Common myeloid progenitor, CD34-positive (primary cell): Measurements from ENCODE around the gene TUSC2.

Experiments
- CTCF ChIA-PET: fragments of 350-600 bp; sonication (Branson Sonifier 250); formaldehyde crosslinking; loops from one replicate; lab custom pipeline; 2021; ENCODE audit warnings: antibody characterized with exemption; lab: Charles Lee
- POLR2A ChIA-PET: fragments of 350-600 bp; sonication (Branson Sonifier 250); formaldehyde crosslinking; loops from one replicate; lab custom pipeline; 2021; ENCODE audit warnings: antibody characterized with exemption; lab: Charles Lee
- DNase-seq, 3 donors: peaks; one replicate each; pipeline versions ENCODE4 v3.0.0 to v3.0.0-alpha.2; 2013
- H3K27ac ChIP-seq, 2 experiments: 1 replicate in 1 of 2; 2 replicates in 1 of 2; pipeline ENCODE4 v1.7.0; 2013; ENCODE audit warnings: inconsistent platforms in 2 of 2, low read length in 2 of 2, mild to moderate bottlenecking in 2 of 2, low read depth in 1 of 2, moderate library complexity in 1 of 2; ENCODE audit not compliant: severe bottlenecking in 2 of 2, insufficient read depth in 1 of 2, poor library complexity in 1 of 2
- H3K27me3 ChIP-seq, 5 experiments: replicated peaks in 2 of 5; 1 replicate in 3 of 5; 2 replicates in 2 of 5; pipeline versions ENCODE4 v1.6.1 to v1.7.0; 2013; ENCODE audit warnings: low read length in 4 of 5, mild to moderate bottlenecking in 2 of 5, moderate library complexity in 2 of 5, inconsistent platforms in 1 of 5; ENCODE audit not compliant: insufficient read depth in 5 of 5, control insufficient read depth in 4 of 5
- H3K36me3 ChIP-seq, 4 experiments: 1 replicate in 2 of 4; 2 replicates in 2 of 4; pipeline versions ENCODE4 v1.6.1 to v1.7.0; 2013; ENCODE audit warnings: low read length in 3 of 4, control low read depth in 1 of 4, mild to moderate bottlenecking in 1 of 4; ENCODE audit not compliant: control insufficient read depth in 4 of 4, insufficient read depth in 4 of 4
- H3K4me1 ChIP-seq, 4 experiments: 1 replicate in 3 of 4; 2 replicates in 1 of 4; pipeline versions ENCODE4 v1.6.1 to v1.7.1; 2013; ENCODE audit warnings: low read length in 3 of 4, mild to moderate bottlenecking in 3 of 4, control low read depth in 1 of 4, inconsistent platforms in 1 of 4, moderate library complexity in 1 of 4; ENCODE audit not compliant: control insufficient read depth in 4 of 4, insufficient read depth in 4 of 4; ENCODE audit errors: control extremely low read depth in 1 of 4
- H3K4me3 ChIP-seq, 7 experiments: 1 replicate in 4 of 7; 2 replicates in 3 of 7; pipeline versions ENCODE4 v1.5.1 to v1.7.0; 2013; ENCODE audit warnings: mild to moderate bottlenecking in 7 of 7, low read length in 6 of 7, moderate library complexity in 6 of 7, inconsistent platforms in 2 of 7, low read depth in 2 of 7, control low read depth in 1 of 7; ENCODE audit not compliant: insufficient read depth in 4 of 7, control insufficient read depth in 1 of 7; ENCODE audit errors: extremely low read depth in 1 of 7
- H3K9me3 ChIP-seq, 5 experiments: 1 replicate in 4 of 5; 2 replicates in 1 of 5; pipeline versions ENCODE4 v1.6.1 to v1.7.1; 2013; ENCODE audit warnings: low read length in 4 of 5, mild to moderate bottlenecking in 2 of 5, inconsistent platforms in 1 of 5, low read depth in 1 of 5, moderate library complexity in 1 of 5; ENCODE audit not compliant: control insufficient read depth in 4 of 5, insufficient read depth in 2 of 5; ENCODE audit errors: control extremely low read depth in 1 of 5
- WGBS: methylation state at CpG from one replicate; pipeline ENCODE4 v1.1.5; 2013; ENCODE audit not compliant: insufficient coverage; 5-methylcytosine and 5-hydroxymethylcytosine counted together

The TUSC2 gene

GRCh38 chr3:50359760-50360110, 31.7 kb upstream of the TUSC2 start:
- WGBS: 22% methylated on average over 7 of the region's 8 CpGs
- POLR2A ChIA-PET: interaction anchor here (1.3 kb wide), 1 partner anchor 23 kb away, joined by 4 read pairs; no protein-coding TSS in a partner anchor
- DNase-seq: no peak
- Histone ChIP-seq H3K4me3 (peak overlapping the region in 6 of 7 experiments; percentile 73 to 95 (median 84)), H3K9me3 (no peaks in the 10 kb centered on the region), H3K27ac (no peak overlapping the region), H3K4me1 (peaks cover 11 to 44% (median 42%) of the 10 kb centered on the region in 4 experiments), H3K27me3 (peaks cover 0 to 4% (median 0%) of the 10 kb centered on the region in 5 experiments), H3K36me3 (peaks cover 0 to 37% (median 22%) of the 10 kb centered on the region in 4 experiments)
- CTCF ChIA-PET: interaction anchor here (1.3 kb wide), 1 partner anchor 11 kb away, joined by 4 read pairs; no protein-coding TSS in a partner anchor

DNA sequence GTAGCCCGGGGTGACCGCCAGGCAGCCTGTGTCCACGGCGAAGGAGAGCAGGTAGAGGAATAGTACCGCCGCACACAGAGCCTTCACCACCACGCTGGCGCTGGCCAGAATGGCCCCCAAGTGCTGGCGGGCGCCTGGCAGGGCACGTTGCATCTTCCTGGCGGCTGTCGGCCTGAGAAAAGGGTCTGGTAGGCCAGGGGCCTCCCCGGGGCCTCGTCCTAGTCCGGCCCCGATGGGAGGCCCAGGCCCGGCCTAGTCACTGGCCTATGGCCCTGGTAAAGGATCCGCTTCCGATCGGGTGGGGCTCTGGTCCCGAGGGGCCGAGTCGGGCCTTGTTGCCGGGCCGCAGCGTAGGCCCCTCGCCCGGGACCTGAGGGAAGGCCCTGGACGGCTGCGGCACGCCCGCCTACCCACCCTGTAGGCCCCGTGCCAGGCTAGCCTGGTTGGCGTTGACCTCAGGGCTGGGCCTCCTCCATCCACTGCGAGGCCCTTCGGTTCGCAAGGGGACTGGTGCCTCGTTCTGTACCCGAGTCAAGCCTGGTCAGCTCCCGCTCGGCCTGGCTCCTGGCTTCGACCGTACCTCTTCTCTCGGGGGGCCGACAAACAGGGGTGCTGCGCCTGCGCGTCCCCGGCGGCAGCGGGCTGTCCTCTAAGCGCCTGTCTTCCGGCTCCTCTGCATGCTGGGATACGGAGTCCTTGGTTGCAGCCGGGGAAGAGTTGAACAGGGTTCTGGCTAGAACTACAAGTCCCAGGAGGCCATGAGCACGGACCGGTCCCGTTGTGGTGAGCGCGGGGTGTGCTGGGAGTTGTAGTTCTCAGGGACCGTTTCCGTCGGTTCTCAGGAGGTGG, 31.1 kb upstream of the TUSC2 start, which contains the start of gene TMEM115:
TSS of gene TMEM115 (minus strand) at position 611 of the 849 bp plus-strand sequence. CDS start at position 153, 458 bp downstream.
- CTCF ChIA-PET: interaction anchor here (1.3 kb wide), 1 partner anchor 11 kb away, joined by 4 read pairs; no protein-coding TSS in a partner anchor
- Histone ChIP-seq H3K9me3 (no peaks in the 10 kb centered on the region), H3K27me3 (peaks cover 0 to 3% (median 0%) of the 10 kb centered on the region in 5 experiments), H3K4me1 (peaks cover 11 to 38% (median 36%) of the 10 kb centered on the region in 4 experiments), H3K4me3 (peak within 1 kb of the TSS; percentile 52 to 95 (median 83)), H3K27ac (peak within 1 kb of the TSS; percentile 89 to 95), H3K36me3 (peaks cover 0 to 43% (median 28%) of the 10 kb centered on the region in 4 experiments)
- peak; percentile 97 to 99 (median 98) for DNase-seq
- POLR2A ChIA-PET: interaction anchor here (0.6 to 1.3 kb wide), 2 partner anchors 22 to 124 kb away, joined by 3 to 4 read pairs; no protein-coding TSS in a partner anchor
- WGBS: 2% methylated on average over 60 of the region's 64 CpGs

GRCh38 chr3:50358355-50358910, 30.4 kb upstream of the TUSC2 start:
- H3K27ac ChIP-seq: peak overlapping the region; percentile 89 to 95
- ChIA-PET CTCF (interaction anchor here (0.7 to 4.3 kb wide), 2 partner anchors 11 to 19 kb away, joined by 3 to 29 read pairs; no protein-coding TSS in a partner anchor), POLR2A (no interaction called here)
- H3K4me3 ChIP-seq: peak overlapping the region; percentile 52 to 95 (median 83)
- peaks cover 0 to 50% (median 34%) of the 10 kb centered on the region in 4 experiments for H3K36me3 ChIP-seq
- no peaks in the 10 kb centered on the region for H3K27me3 ChIP-seq
- no peaks in the 10 kb centered on the region for H3K9me3 ChIP-seq
- DNase-seq: no peak
- peaks cover 11 to 37% (median 36%) of the 10 kb centered on the region in 4 experiments for H3K4me1 ChIP-seq
- 85% methylated on average over 16 of the region's 24 CpGs for WGBS

GRCh38 chr3:50357481-50357880, 29.5 kb upstream of the TUSC2 start:
- no peaks in the 10 kb centered on the region for H3K9me3 ChIP-seq
- 86% methylated on average over 1 of the region's 1 CpG for whole genome bisulfite sequencing
- peaks cover 0 to 56% (median 38%) of the 10 kb centered on the region in 4 experiments for H3K36me3 ChIP-seq
- H3K4me1 ChIP-seq: peaks cover 11 to 45% (median 38%) of the 10 kb centered on the region in 4 experiments
- POLR2A ChIA-PET: interaction anchor here (1.5 kb wide), 1 partner anchor 10 kb away, joined by 4 read pairs; no protein-coding TSS in a partner anchor
- peak overlapping the region in 6 of 7 experiments; percentile 8 to 95 (median 84) for H3K4me3 ChIP-seq
- H3K27ac ChIP-seq: peak overlapping the region; percentile 29 to 95
- CTCF ChIA-PET: interaction anchor here (0.6 to 4.3 kb wide), 10 partner anchors 8 to 161 kb away, joined by 3 to 29 read pairs (median 4); partner anchors contain the start of gene ZMYND10
- no peaks in the 10 kb centered on the region for H3K27me3 ChIP-seq
- DNase-seq: no peak

DNA sequence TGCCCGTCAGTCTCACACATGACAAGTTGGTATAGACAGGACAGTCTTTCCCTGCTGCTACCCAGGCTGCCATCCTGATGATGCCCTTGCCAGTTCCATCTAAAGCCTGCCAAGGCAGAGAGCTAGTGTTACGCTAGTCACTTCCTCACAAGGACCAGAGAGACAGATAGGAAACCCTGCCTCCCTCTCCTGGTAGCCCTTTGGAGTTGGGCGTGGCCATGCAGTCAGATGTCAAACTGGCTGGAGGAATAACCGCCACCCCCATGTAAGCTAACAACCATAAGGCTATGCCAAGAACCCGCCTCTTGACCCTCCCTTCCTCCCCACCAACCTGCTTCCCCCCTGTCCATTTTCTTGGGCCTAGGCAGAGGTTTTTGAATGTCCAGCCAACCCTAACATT, 28.5 kb upstream of the TUSC2 start:
- no peaks in the 10 kb centered on the region for H3K9me3 ChIP-seq
- ChIA-PET POLR2A (interaction anchor here (1.5 kb wide), 1 partner anchor 9 kb away, joined by 4 read pairs; no protein-coding TSS in a partner anchor), CTCF (interaction anchor here (0.8 to 4.3 kb wide), 9 partner anchors 9 to 162 kb away, joined by 3 to 29 read pairs (median 4); partner anchors contain the start of genes TUSC2 and ZMYND10)
- WGBS: 61% methylated on average over 5 of the region's 5 CpGs
- H3K36me3 ChIP-seq: peaks cover 0 to 60% (median 38%) of the 10 kb centered on the region in 4 experiments
- H3K4me3 ChIP-seq: peak overlapping the region in 2 of 7 experiments; percentile 84 to 95
- H3K27ac ChIP-seq: peak overlapping the region in 1 of 2 experiments; percentile 95
- no peaks in the 10 kb centered on the region for H3K27me3 ChIP-seq
- no peak for DNase-seq
- peaks cover 11 to 49% (median 40%) of the 10 kb centered on the region in 4 experiments for H3K4me1 ChIP-seq

GRCh38 chr3:50355829-50356552, 28.0 kb upstream of the TUSC2 start:
- Histone ChIP-seq H3K4me1 (peaks cover 11 to 54% (median 46%) of the 10 kb centered on the region in 4 experiments), H3K27me3 (no peaks in the 10 kb centered on the region), H3K27ac (peak overlapping the region in 1 of 2 experiments; percentile 8), H3K9me3 (no peaks in the 10 kb centered on the region), H3K36me3 (peaks cover 0 to 61% (median 38%) of the 10 kb centered on the region in 4 experiments), H3K4me3 (peak overlapping the region in 1 of 7 experiments; percentile 95)
- ChIA-PET POLR2A (interaction anchor here (1.5 kb wide), 1 partner anchor 8 kb away, joined by 4 read pairs; no protein-coding TSS in a partner anchor), CTCF (interaction anchor here (0.8 to 4.3 kb wide), 10 partner anchors 9 to 163 kb away, joined by 3 to 29 read pairs (median 6); partner anchors contain the start of genes TUSC2 and ZMYND10)
- DNase-seq: no peak
- WGBS: 82% methylated on average over 5 of the region's 5 CpGs
